RWPE1 (cell line): ENCODE results near the gene DGCR2.
"Not testable (repeated sequence)": the region's sequence is repeated elsewhere in the genome, so short reads cannot be mapped to it uniquely, and the experiment has no call there.

Source experiments
- CTCF ChIA-PET: fragments of 350-600 bp; sonication (Branson Sonifier 250); formaldehyde crosslinking; extraction: SDS; loops from one replicate; lab custom pipeline; 2021; lab: Yijun Ruan, JAX
- POLR2A ChIA-PET: fragments of 400-600 bp; formaldehyde crosslinking; extraction: SDS; loops from one replicate; lab custom pipeline; 2020; ENCODE audit warnings: antibody characterized with exemption; ENCODE audit not compliant: low non-redundant PET; lab: Yijun Ruan, JAX
- DNase-seq: peaks from one replicate; pipeline ENCODE4 v3.0.0; 2012; ENCODE audit warnings: low spot score
- H3K27ac ChIP-seq: fragments of 450-650 bp; 2 replicates; pipeline ENCODE4 v1.5.1; 2017
- CTCF ChIP-seq: fragments of 450-650 bp; conservative IDR thresholded peaks from 2 replicates; pipeline ENCODE4 v1.5.1; 2017; ENCODE audit warnings: low read depth, mild to moderate bottlenecking

The DGCR2 gene

GRCh38 chr22:19057539-19057938 is 64.7 kb downstream of the DGCR2 start:
- POLR2A ChIA-PET: no interaction called here
- DNase-seq: no peak

DNA sequence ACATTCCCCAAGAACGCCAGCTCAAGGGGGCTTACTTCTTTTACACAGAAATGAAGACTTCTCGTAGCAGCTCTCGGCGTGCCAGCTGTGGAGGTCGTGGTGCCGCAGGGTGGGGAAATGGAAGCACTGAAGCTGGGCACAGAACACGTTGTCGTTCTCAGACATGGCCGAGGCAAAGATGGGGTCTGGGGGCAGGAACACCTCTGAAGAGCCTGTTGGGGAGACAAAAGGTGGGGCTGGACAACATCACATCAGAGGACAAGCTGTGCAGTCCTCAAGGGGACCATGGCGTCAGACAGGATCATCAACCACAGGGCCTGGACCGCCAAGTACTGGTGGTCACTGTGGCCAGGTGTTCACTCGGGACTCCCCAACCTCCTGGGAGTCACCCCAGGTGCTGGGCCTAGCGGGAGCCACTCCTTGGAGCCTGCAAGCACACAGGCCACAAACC is 65.2 kb downstream of the DGCR2 start:
- CTCF ChIA-PET: no interaction called here
- POLR2A ChIA-PET: no interaction called here
- H3K27ac ChIP-seq: peak overlapping the region; percentile 33; the same call in 1 of the 2 replicates
- no peak for DNase-seq
- no peak for TF ChIP-seq CTCF

More at GRCh38 chr22:19057539-19057938, 64.7 kb downstream of the DGCR2 start:
- TF ChIP-seq CTCF: no peak
- H3K27ac ChIP-seq: peak overlapping the region; percentile 33
- CTCF ChIA-PET: interaction anchor here (0.8 kb wide), 1 partner anchor 1206 kb away, joined by 4 read pairs; no protein-coding TSS in a partner anchor

GRCh38 chr22:19055801-19056200 is 66.4 kb downstream of the DGCR2 start:
- H3K27ac ChIP-seq: no peak overlapping the region
- POLR2A ChIA-PET: no interaction called here
- CTCF ChIA-PET: no interaction called here
- no peak for TF ChIP-seq CTCF
- no peak for DNase-seq

DNA sequence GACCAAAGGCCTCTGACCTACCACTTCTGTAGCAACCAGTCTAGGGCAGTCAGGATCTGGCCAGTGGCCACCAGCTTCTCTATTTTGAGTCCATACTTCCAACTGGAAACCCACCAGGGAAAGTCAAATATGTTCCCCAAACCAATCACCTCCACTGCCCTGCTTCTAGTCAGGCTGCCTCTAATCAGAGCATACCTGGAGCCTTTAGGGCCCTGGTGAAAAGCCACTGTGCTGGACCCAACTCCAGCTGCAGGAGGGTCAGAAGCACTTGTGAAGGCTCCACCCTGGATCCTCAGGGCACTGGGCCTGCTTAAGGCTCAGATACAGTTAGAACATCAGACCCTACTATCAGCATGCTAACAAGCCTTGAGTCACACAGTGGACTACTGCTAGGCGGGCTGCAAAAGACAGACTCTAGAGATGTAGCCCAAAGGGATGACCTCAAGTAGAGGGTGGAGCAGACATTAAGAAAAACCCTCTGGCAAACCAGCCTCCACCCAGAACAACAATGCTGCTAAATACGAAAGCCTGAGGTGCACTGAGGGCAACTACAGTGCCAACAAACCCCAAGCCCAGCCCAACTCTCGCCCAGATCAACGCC is 69.2 kb downstream of the DGCR2 start:
- no peak overlapping the region for H3K27ac ChIP-seq
- POLR2A ChIA-PET: no interaction called here
- no peak for TF ChIP-seq CTCF
- CTCF ChIA-PET: no interaction called here
- no peak for DNase-seq

- no peak for DNase-seq
- CTCF ChIA-PET: interaction anchor here (0.7 kb wide), 2 partner anchors 9 to 11 kb away, joined by 4 to 5 read pairs; no protein-coding TSS in a partner anchor
- POLR2A ChIA-PET: no interaction called here
- H3K27ac ChIP-seq: no peak overlapping the region
- no peak for TF ChIP-seq CTCF
These were observed 70.7 kb downstream of the DGCR2 start for GRCh38 chr22:19051381-19052072.

GRCh38 chr22:19050847-19051246 is 71.4 kb downstream of the DGCR2 start:
- POLR2A ChIA-PET, DNase-seq, H3K27ac ChIP-seq: not testable (repeated sequence)
- CTCF ChIA-PET: interaction anchor here (0.7 kb wide), 1 partner anchor 9 kb away, joined by 5 read pairs; no protein-coding TSS in a partner anchor

DNA sequence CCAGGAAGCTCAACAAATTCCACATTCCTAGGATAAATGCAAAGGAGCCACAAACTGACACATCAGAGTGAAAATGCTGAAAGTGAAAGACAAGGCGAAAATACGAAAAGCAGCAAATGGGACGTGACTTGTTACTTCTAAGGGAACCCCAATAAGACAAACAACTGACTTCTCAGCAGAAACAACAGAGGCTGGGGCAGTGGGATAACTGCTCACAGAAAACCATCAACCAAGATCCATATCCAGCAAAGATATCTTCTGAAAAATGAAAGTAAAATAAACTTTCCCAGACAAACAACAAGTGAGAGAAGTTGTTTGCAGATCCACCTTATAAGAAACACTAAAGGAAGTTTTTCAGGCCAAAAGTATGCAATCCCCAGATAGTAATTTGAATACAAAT is 72.1 kb downstream of the DGCR2 start:
- CTCF ChIA-PET: no interaction called here
- no peak for TF ChIP-seq CTCF
- H3K27ac ChIP-seq: no peak overlapping the region
- DNase-seq: no peak
- POLR2A ChIA-PET: no interaction called here
